HG03159 (cell line): ENCODE measurements around the gene PC.

ENCODE experiments used
- ATAC-seq: cut with Tn5 transposase; IDR thresholded peaks from one replicate; pipeline ENCODE4 v1.9.1; 2021; ENCODE audit warnings: mild to moderate bottlenecking, moderate library complexity; ENCODE audit not compliant: unreplicated experiment

Gene PC

GRCh38 chr11:66869567-66869870 lies 88.7 kb downstream of the PC start:
- no peak for ATAC-seq

GRCh38 chr11:66868726-66869566 lies 89.2 kb downstream of the PC start:
- ATAC-seq = peak; percentile 63

- ATAC-seq = no peak
These were observed 90.0 kb downstream of the PC start for GRCh38 chr11:66868082-66868725.

DNA sequence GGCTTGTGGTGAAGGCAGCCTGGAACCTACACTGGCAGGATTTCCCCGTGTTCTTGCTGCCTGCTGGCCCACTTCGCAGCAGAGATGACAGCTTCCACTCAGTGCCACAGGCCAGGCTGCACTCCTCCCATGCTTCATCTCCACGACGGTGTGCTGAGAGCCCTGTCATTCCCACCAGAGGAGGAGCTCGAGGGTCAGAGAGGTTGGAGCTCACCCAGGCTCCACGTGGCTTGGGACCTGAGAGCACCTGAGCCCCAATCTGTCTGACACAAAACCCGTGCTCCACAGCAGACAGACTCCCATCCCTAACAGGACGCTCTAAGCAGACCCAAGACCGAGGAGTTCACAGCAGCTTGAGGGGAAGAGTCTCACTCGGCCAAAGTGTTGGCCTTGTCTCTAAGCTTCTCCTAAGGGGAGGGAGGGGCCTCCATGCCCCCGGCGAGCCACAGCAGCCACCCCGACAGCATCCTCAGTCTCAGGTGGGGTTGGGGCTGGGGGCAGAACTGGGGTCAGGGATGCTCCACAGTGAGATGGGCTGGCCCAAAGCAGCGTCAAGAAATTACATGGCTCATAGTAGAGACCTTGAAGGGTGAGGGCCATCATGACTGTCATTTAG lies 90.7 kb downstream of the PC start:
- ATAC-seq = no peak

DNA sequence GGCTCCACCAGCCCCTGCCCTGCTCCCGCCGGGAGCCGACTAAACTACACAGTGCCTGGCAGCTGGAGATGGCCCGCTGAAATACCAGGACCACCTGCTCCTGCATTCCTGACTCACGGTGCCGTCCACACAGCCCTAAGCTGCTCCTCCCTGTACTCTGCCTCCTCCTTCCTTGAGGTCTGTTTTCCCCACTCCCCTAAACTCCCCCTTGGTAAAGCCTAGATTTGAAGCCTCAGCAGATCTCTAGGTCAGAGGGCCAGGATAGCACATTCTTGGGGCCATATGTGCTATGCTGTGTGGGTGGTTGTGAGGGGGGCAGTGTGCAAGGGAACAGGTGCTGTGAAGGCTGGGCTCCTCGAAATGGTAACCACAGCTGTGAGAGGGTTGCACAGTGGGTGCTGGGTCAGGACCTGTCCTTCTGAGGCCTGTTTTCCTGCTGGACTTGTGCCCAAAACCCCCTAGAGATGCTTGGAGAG lies 91.6 kb downstream of the PC start:
- ATAC-seq = no peak

DNA sequence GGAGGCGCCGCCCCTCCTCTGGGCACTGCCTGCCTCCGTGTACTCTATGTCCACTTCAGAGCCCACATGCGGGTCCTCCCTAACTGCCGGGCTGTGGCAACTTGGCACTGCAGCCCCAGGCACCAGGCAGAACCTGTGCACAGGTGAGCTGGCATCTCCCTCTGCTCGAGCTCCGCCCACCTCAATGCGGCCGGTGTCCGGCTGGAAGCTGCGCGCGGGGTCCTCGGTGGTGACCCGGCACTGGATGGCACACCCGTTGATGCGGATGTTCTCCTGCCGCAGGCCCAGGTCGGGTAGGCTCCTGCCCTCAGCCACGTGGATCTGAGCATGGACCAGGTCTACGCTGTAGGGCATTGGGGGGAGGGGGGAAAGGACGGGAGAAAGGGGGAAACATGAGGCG lies 92.2 kb downstream of the PC start:
- no peak for ATAC-seq

DNA sequence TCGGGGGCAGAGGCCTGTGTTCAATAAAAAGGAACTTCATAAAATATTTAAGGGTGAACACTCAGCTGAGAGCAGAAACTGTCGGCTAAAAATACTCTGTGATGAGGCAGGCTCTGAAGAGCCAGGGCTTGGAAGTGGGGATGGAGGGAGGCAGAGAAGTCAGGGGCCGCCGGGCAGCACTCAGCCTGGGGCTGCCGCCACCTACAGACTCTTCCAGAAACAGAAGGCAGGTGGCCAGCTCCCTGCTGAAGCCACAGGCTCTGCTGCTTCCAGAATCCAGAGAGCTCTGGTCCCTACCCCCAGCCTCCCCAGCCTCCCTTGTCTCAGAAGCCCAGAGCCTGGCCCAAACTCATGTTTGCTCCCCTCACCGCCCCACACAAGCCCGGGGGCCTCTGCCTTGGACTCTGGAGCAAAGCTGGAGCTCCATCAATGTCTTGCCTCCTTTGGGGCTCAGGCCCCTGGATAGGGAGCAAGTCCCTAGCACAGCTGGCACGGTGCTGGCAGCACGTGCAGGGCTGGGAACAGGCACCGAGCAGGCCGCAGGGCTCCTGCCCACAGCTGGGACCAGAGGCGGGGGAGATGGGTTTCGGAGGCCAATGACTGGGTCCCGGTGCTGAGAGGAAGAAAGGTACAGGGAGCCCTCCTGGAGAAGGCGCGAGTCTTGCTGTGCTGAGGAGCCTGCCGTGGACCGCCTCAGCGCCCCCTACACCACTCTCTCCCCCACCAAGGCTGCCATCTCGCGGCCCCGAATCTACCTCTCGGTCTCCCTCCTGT lies 93.1 kb downstream of the PC start:
- ATAC-seq = no peak

DNA sequence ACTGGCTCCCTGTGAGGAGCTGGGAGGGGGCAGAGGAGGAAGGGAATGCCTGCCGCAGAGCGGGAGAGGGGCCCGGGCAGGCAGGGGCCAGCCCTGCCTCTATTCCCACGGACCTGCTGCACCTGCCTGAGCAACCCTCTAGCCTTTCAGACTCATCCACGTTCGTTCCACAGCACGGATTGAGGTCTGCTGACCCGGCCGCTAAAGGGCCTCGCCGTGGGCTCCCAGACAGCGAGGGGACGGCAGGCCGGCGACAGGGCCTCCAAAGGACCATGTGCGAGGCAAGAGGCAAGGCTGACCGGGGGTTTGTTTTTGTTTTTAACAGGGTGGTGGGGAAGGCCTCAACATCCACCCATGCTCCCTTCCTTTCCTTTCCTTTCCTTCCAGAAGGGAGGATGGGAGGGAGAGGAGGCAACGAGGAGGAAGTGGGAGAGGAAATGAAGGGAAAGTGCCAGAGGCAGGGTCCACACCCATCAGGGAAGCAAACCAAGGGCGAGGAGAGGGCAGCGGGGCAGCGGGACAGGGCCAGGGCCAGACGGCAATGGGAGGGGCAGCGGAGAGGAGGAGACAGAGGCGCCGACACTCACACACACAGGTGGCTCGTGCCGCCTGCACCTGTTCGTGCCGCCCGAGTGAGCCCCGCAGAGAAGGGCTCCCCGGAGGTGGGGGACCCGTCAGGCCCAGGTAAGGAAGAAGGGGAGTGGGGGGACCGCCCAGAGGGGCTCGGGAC lies 93.8 kb downstream of the PC start:
- no peak for ATAC-seq

DNA sequence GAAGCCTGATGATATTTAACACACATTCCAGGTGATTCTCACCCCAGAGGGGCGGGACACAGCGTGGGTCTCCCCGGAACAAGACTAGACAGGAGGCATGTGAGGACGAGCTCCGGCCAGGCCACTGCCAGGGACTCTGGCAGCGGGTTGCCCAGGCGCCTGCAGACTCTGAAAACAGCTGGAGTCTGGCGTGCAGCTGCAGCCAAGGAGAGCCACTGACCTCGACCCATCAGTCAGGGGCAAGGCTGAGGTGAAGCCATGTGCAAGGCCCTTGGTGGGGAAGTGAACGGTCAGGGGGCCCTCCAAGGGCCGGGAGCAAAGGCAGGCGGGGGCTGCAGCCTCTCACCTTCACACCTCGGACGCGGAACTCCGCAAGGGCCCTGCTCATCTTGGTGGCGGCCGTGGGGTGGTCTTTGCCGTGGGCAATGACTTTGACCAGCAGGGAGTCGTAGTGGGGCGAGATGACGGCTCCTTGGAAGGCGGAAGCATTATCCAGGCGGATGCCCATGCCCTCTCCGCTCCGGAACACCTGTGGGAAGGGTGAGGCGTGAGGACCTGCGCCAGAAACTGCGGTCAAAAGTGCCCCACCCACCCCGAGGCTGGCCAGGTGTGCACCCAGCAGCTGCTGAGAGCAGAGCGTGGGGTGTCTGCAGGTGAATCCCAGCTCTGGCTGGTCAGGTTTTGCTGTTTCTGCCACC lies 94.6 kb downstream of the PC start:
- ATAC-seq = no peak

DNA sequence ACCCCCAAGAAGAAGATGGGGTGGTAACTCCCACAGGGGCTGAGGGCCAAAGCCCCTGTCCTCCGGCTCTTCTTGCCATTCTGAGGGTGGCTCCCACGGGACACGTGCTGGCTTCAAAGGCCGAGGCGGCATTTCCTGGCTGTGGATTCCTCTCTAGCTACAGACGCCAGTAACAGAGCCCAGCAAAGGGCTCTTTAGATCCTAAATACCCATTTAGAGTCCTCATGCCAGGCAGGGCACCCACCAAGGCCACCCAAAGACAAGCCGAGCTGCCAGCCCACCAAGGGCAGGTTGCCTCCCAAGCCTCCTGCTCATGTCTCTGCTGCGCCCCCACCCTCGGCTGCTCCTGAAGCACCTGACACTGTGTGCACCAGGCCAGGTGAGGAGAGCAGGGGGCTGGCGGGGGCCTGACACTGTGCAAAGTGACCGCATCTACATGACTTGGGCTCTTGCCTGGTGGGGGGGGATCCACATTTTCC lies 95.6 kb downstream of the PC start:
- no peak for ATAC-seq

DNA sequence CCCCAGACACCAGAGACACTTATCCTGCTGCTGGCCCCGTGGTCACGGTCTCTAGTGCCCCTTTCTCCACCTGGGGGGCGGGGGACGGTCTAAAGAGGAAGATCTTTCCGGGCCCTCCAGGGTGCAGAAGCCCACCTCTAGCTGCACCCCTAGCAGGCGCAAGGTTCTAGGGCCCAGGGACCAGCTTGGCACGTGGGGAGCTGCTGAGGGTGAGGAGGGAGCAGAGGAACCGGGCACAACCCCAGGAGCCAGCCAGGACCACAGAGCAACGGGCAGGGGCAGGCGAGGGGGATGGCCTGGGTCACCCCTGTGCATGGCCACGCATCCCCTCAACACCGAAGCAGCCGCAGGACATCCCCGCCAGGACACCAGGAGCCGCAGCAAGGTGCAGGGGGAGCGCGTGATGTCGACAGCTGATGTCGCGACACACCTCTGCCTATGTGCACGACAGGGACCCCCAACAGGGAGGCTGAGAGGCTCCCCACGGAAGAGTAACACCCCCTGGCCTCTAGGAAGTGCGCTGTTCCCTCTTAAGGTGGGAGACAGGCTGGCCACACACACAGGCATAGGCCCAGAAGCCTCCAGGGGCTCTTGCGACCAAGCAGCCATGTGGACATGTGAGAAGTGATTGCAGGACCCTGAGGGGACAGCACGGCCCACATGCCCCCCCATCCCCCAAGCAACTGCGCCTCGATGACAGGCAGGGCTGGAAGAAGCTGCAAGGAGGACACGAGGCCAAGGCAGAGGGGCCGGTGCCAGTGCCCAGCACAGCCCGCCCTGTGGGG lies 96.2 kb downstream of the PC start:
- ATAC-seq = no peak

- no peak for ATAC-seq
These were observed 97.0 kb downstream of the PC start for GRCh38 chr11:66861038-66861773.

GRCh38 chr11:66860449-66860831 lies 97.7 kb downstream of the PC start:
- ATAC-seq = no peak

GRCh38 chr11:66859686-66860448 lies 98.3 kb downstream of the PC start:
- ATAC-seq = no peak

DNA sequence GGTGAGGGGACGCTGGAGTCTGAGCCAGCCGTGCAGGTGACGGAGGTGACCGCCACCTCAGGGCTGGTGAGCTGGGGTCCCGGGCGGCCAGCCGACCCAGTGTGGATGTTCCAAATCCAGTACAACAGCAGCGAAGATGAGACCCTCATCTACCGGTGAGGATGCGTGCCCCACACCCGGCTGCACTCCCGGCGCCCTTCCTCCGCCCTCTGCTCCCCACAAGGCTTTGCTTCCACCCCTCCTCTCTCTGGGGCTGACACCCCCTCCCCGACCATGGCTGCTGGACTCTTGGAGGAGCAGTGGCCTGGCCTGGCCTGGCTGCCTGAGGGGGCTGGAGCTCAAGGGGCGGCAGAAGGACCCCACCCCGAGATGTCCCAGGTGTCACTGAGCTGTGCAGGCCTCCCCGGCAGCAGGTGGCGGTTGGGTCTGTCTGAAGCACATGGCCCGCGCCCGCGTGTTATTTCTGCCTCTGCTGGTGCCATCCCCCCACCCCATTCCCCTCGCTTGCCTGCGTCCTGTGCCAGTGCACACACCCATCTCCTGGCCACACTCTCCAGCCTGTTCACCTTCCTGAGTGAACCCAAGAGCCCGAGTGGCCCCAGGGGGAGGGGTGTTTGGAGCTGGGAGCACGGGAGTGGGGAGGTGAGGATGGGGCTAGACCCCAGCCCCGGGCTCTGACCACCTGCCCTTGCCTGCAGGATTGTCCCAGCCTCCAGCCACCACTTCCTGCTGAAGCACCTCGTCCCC lies 99.1 kb downstream of the PC start:
- ATAC-seq = no peak

DNA sequence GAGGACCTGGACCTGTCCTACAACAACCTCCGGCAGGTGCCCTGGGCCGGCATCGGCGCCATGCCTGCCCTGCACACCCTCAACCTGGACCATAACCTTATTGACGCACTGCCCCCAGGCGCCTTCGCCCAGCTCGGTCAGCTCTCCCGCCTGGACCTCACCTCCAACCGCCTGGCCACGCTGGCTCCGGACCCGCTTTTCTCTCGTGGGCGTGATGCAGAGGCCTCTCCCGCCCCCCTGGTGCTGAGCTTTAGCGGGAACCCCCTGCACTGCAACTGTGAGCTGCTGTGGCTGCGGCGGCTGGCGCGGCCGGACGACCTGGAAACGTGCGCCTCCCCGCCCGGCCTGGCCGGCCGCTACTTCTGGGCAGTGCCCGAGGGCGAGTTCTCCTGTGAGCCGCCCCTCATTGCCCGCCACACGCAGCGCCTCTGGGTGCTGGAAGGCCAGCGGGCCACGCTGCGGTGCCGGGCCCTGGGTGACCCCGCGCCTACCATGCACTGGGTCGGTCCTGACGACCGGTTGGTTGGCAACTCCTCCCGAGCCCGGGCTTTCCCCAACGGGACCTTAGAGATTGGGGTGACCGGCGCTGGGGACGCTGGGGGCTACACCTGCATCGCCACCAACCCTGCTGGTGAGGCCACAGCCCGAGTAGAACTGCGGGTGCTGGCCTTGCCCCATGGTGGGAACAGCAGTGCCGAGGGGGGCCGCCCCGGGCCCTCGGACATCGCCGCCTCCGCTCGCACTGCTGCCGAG lies 99.8 kb downstream of the PC start:
- no peak for ATAC-seq

DNA sequence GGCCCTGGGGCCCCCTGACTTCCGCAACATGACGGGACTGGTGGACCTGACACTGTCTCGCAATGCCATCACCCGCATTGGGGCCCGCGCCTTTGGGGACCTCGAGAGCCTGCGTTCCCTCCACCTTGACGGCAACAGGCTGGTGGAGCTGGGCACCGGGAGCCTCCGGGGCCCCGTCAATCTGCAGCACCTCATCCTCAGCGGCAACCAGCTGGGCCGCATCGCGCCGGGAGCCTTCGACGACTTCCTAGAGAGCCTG lies 100.3 kb downstream of the PC start:
- ATAC-seq = no peak
